ENCODE results near the gene INPPL1. TPM values are rescaled to one million over a fixed set of nuclear protein-coding genes. Genes with fewer than 3 reads are reported as not detected.
A peak's percentile ranks its signal among the peaks of the same experiment; 100 is the strongest.

INPPL1 gene
- total and polyA plus RNA-seq, 2 donors (not counting 1 experiment from before 2014, with no cell fraction given): 205 to 208 TPM

- H3K79me2 ChIP-seq (ENCODE audit: control insufficient read depth, insufficient read depth, low read length): no peaks in the 10 kb centered on the region
- ATAC-seq (ENCODE audit: low read depth) (no peak), DNase-seq (no peak)
- no peak overlapping the region for H3K9ac ChIP-seq (ENCODE audit: low read length)
- Mint-ChIP-seq H3K4me3 (no peak overlapping the region), H3K27me3 (peaks cover 4% of the 10 kb centered on the region), H3K27ac (peak overlapping the region; percentile 73), H3K4me1 (peaks cover 19% of the 10 kb centered on the region), H3K9me3 (ENCODE audit: insufficient read depth) (no peaks in the 10 kb centered on the region)
- peaks cover 0 to 80% of the 10 kb centered on the region in 2 experiments for H3K36me3 ChIP-seq (replicated peaks in 1 of 2; ENCODE audit: control extremely low read depth in 1 of 2, control insufficient read depth in 1 of 2, extremely low read depth in 1 of 2, insufficient read depth in 2 of 2, low read length in 1 of 2)
- no peak overlapping the region for H3K4me3 ChIP-seq (ENCODE audit: control extremely low read depth in 1 of 5, extremely low read depth in 1 of 5, insufficient read depth in 1 of 5, low read depth in 2 of 5, low read length in 4 of 5)
- 100% methylated on average over 3 of the region's 4 CpGs for WGBS (ENCODE audit: insufficient coverage)
- H3K9me3 ChIP-seq (ENCODE audit: control extremely low read depth in 1 of 3, control insufficient read depth in 2 of 3, insufficient read depth in 1 of 3, low read length in 2 of 3): no peaks in the 10 kb centered on the region
- ChIA-PET CTCF (interaction anchor here (1.3 to 2.6 kb wide), 3 partner anchors 19 to 210 kb away, joined by 3 to 7 read pairs (median 3); partner anchors contain the start of gene FOLR2), POLR2A (interaction anchor here (0.6 to 1.0 kb wide), 2 partner anchors 12 to 122 kb away, joined by 3 to 4 read pairs; partner anchors contain the start of gene ANAPC15)
- peaks cover 7% of the 10 kb centered on the region for H4K20me1 ChIP-seq (ENCODE audit: control insufficient read depth, insufficient read depth, low read length, poor library complexity, severe bottlenecking)
- intact Hi-C loops (cut with micrococcal nuclease): no loop called here
- peaks cover 16 to 23% of the 10 kb centered on the region in 2 donors for H3K4me1 ChIP-seq (ENCODE audit: control insufficient read depth in 2 of 2, insufficient read depth in 2 of 2, low read length in 2 of 2)
- no peak overlapping the region for H3K27ac ChIP-seq (ENCODE audit: low read length in 2 of 2)
- H3K27me3 ChIP-seq (replicated peaks in 1 of 4; ENCODE audit: control extremely low read depth in 1 of 4, control insufficient read depth in 3 of 4, insufficient read depth in 4 of 4, low read length in 3 of 4): peaks cover 0 to 5% (median 2%) of the 10 kb centered on the region in 4 experiments
- TF ChIP-seq EZH2 (IDR thresholded peaks at IDR 0.05; ENCODE audit: borderline replicate concordance, insufficient read depth, low read depth, low read length, poor library complexity, severe bottlenecking): no peak
- TF ChIP-seq CTCF (IDR thresholded peaks at IDR 0.05): no peak
- peak overlapping the region; percentile 38 for H3K4me2 ChIP-seq (replicated peaks; ENCODE audit: low read depth, low read length, poor library complexity, severe bottlenecking)
- no peak overlapping the region for H2AFZ ChIP-seq (ENCODE audit: insufficient read depth, low read depth, low read length, poor library complexity, severe bottlenecking)
Measured at GRCh38 chr11:72234920-72235319, 10.4 kb downstream of the INPPL1 start.

- intact Hi-C loops (cut with micrococcal nuclease): no loop called here
- Histone ChIP-seq H3K4me3 (ENCODE audit: control extremely low read depth in 1 of 5, extremely low read depth in 1 of 5, insufficient read depth in 1 of 5, low read depth in 2 of 5, low read length in 4 of 5) (no peak overlapping the region), H2AFZ (ENCODE audit: insufficient read depth, low read depth, low read length, poor library complexity, severe bottlenecking) (no peak overlapping the region), H3K9me3 (ENCODE audit: control extremely low read depth in 1 of 3, control insufficient read depth in 2 of 3, insufficient read depth in 1 of 3, low read length in 2 of 3) (no peaks in the 10 kb centered on the region), H3K9ac (ENCODE audit: low read length) (no peak overlapping the region), H4K20me1 (ENCODE audit: control insufficient read depth, insufficient read depth, low read length, poor library complexity, severe bottlenecking) (peaks cover 7% of the 10 kb centered on the region), H3K4me2 (replicated peaks; ENCODE audit: low read depth, low read length, poor library complexity, severe bottlenecking) (no peak overlapping the region), H3K27ac (ENCODE audit: low read length in 2 of 2) (no peak overlapping the region), H3K79me2 (ENCODE audit: control insufficient read depth, insufficient read depth, low read length) (no peaks in the 10 kb centered on the region), H3K4me1 (ENCODE audit: control insufficient read depth in 2 of 2, insufficient read depth in 2 of 2, low read length in 2 of 2) (peaks cover 22 to 28% of the 10 kb centered on the region in 2 donors), H3K27me3 (replicated peaks in 1 of 4; ENCODE audit: control extremely low read depth in 1 of 4, control insufficient read depth in 3 of 4, insufficient read depth in 4 of 4, low read length in 3 of 4) (peaks cover 0 to 11% (median 5%) of the 10 kb centered on the region in 4 experiments), H3K36me3 (replicated peaks in 1 of 2; ENCODE audit: control extremely low read depth in 1 of 2, control insufficient read depth in 1 of 2, extremely low read depth in 1 of 2, insufficient read depth in 2 of 2, low read length in 1 of 2) (peaks cover 0 to 74% of the 10 kb centered on the region in 2 experiments)
- DNase-seq (peak; percentile 2), ATAC-seq (ENCODE audit: low read depth) (no peak)
- H3K4me1 Mint-ChIP-seq: peaks cover 23% of the 10 kb centered on the region
- POLR2A ChIA-PET: interaction anchor here (0.6 to 1.0 kb wide), 2 partner anchors 12 to 123 kb away, joined by 3 read pairs; partner anchors contain the start of gene ANAPC15
- H3K9me3 Mint-ChIP-seq (ENCODE audit: insufficient read depth): no peaks in the 10 kb centered on the region
- peaks cover 8% of the 10 kb centered on the region for H3K27me3 Mint-ChIP-seq
- TF ChIP-seq CTCF (IDR thresholded peaks at IDR 0.05) (no peak), EZH2 (IDR thresholded peaks at IDR 0.05; ENCODE audit: borderline replicate concordance, insufficient read depth, low read depth, low read length, poor library complexity, severe bottlenecking) (no peak)
- no peak overlapping the region for H3K4me3 Mint-ChIP-seq
- H3K27ac Mint-ChIP-seq: no peak overlapping the region
- WGBS (ENCODE audit: insufficient coverage): 98% methylated on average over 11 of the region's 17 CpGs
- CTCF ChIA-PET: interaction anchor here (0.8 to 2.6 kb wide), 8 partner anchors 14 to 210 kb away, joined by 3 to 9 read pairs (median 4); partner anchors contain the start of gene FOLR2
Measured at GRCh38 chr11:72235351-72236057, 10.9 kb downstream of the INPPL1 start.
